Inflammatory macrophage (primary cell): Measurements from ENCODE around the gene HOXD8.

Experiments
- DNase-seq, 2 donors: peaks; one replicate each; pipeline ENCODE4 v3.0.0-alpha.2; 2020 to 2022

The HOXD8 gene

GRCh38 chr2:176174824-176175708, 45.6 kb downstream of the HOXD8 start:
- DNase-seq: no peak

GRCh38 chr2:176175709-176176607, 46.5 kb downstream of the HOXD8 start:
- DNase-seq: no peak

- DNase-seq: no peak
Measured at GRCh38 chr2:176177580-176178037, 48.1 kb downstream of the HOXD8 start.

- no peak for DNase-seq
Measured at GRCh38 chr2:176178038-176178756, 48.7 kb downstream of the HOXD8 start.

- no peak for DNase-seq
Measured at GRCh38 chr2:176178757-176179295, 49.3 kb downstream of the HOXD8 start.

- no peak for DNase-seq
Measured at GRCh38 chr2:176181551-176181950, 52.0 kb downstream of the HOXD8 start.
